SK-N-SH (cell line): ENCODE results near the gene ZFP42. TPM values are rescaled to one million over a fixed set of nuclear protein-coding genes. Genes with fewer than 3 reads are reported as not detected.

Source experiments
- CTCF ChIA-PET: fragments of 300-600, 350-600 bp; formaldehyde crosslinking; extraction: SDS; loops from one replicate; lab custom pipeline; 2021; lab: Yijun Ruan, JAX
- POLR2A ChIA-PET: fragments of 350-600 bp; sonication (Branson Sonifier 250); formaldehyde crosslinking; extraction: SDS; loops from one replicate; lab custom pipeline; 2020; ENCODE audit warnings: antibody characterized with exemption, inconsistent platforms; lab: Yijun Ruan, JAX
- DNase-seq: peaks from one replicate; pipeline ENCODE4 v3.0.0; 2012
- H2AFZ ChIP-seq: fragments of 200-600 bp; sonication (generic); 2 replicates; pipeline ENCODE4 v1.8.1; 2016; ENCODE audit warnings: antibody characterized with exemption, mild to moderate bottlenecking, low read depth
- H3F3A ChIP-seq: fragments of 200-600 bp; sonication (generic); replicated peaks from 2 replicates; pipeline ENCODE3; 2016; ENCODE audit warnings: antibody characterized with exemption, mild to moderate bottlenecking; ENCODE audit not compliant: insufficient read depth
- H3K27ac ChIP-seq, 2 experiments: fragments of 200-500 bp in 1 of 2; fragments of 200-600 bp in 1 of 2; sonication (Bioruptor generic) in 1 of 2; sonication (generic), shearing (Covaris generic) in 1 of 2; 2 replicates each; pipeline versions ENCODE4 v1.5.1 to v1.6.1; 2014 to 2016; ENCODE audit warnings: low read depth in 2 of 2, inconsistent platforms in 1 of 2, low read length in 1 of 2, mild to moderate bottlenecking in 1 of 2, mixed read lengths in 1 of 2
- H3K27me3 ChIP-seq: fragments of 200-600 bp; sonication (generic), shearing (Covaris generic); 2 replicates; pipeline ENCODE4 v1.6.1; 2016; ENCODE audit warnings: mixed run types; ENCODE audit not compliant: insufficient read depth
- H3K36me3 ChIP-seq, 2 experiments: fragments of 200-500 bp in 1 of 2; fragments of 200-600 bp in 1 of 2; sonication (Bioruptor generic) in 1 of 2; sonication (generic) in 1 of 2; replicated peaks in 1 of 2; 2 replicates each; pipeline versions ENCODE3 to v1.5.1; 2014 to 2016; ENCODE audit warnings: low read length in 1 of 2, mild to moderate bottlenecking in 1 of 2; ENCODE audit not compliant: insufficient read depth in 2 of 2, control insufficient read depth in 1 of 2
- H3K4me1 ChIP-seq, 2 experiments: fragments of 200-500 bp in 1 of 2; fragments of 200-600 bp in 1 of 2; sonication (Bioruptor generic) in 1 of 2; sonication (generic), shearing (Covaris generic) in 1 of 2; 2 replicates each; pipeline versions ENCODE4 v1.5.1 to v1.6.1; 2014 to 2016; ENCODE audit warnings: low read depth in 1 of 2, low read length in 1 of 2, mixed run types in 1 of 2; ENCODE audit not compliant: insufficient read depth in 2 of 2, control insufficient read depth in 1 of 2
- H3K4me2 ChIP-seq: fragments of 200-600 bp; sonication (generic), shearing (Covaris generic); 2 replicates; pipeline ENCODE4 v1.6.1; 2017; ENCODE audit warnings: mixed run types
- H3K4me3 ChIP-seq, 2 experiments: fragments of 200-500 bp in 1 of 2; fragments of 200-600 bp in 1 of 2; sonication (Bioruptor generic) in 1 of 2; sonication (generic), shearing (Covaris generic) in 1 of 2; 2 replicates each; pipeline versions ENCODE4 v1.5.1 to v1.8.1; 2014 to 2016; ENCODE audit warnings: low read depth in 2 of 2, inconsistent platforms in 1 of 2, low read length in 1 of 2, mild to moderate bottlenecking in 1 of 2, mixed read lengths in 1 of 2, moderate library complexity in 1 of 2
- H3K79me2 ChIP-seq: fragments of 200-600 bp; sonication (generic); 2 replicates; pipeline ENCODE4 v1.8.1; 2017; ENCODE audit warnings: mild to moderate bottlenecking; ENCODE audit not compliant: insufficient read depth
- H3K9ac ChIP-seq: fragments of 200-600 bp; sonication (generic); 2 replicates; pipeline ENCODE4 v1.6.1; 2017; ENCODE audit warnings: mixed run types
- H3K9me2 ChIP-seq: fragments of 200-600 bp; sonication (generic); 2 replicates; pipeline ENCODE4 v1.6.1; 2017; ENCODE audit warnings: mixed run types
- H3K9me3 ChIP-seq: fragments of 200-600 bp; sonication (generic); 2 replicates; pipeline ENCODE4 v1.6.1; 2017; ENCODE audit warnings: mixed run types, mild to moderate bottlenecking, moderate library complexity
- H4K20me1 ChIP-seq: fragments of 200-600 bp; sonication (generic); 2 replicates; pipeline ENCODE4 v1.6.1; 2017; ENCODE audit warnings: mild to moderate bottlenecking, mixed run types; ENCODE audit not compliant: insufficient read depth
- CHD2 ChIP-seq: fragments of 150-350 bp; IDR thresholded peaks from 2 replicates; pipeline ENCODE4 v1.6.1; 2018; ENCODE audit warnings: low read length; ENCODE audit not compliant: partially characterized antibody
- ELF1 ChIP-seq: IDR thresholded peaks from 2 replicates; pipeline ENCODE4 v1.4.0; 2012
- EP300 ChIP-seq, 2 experiments: IDR thresholded peaks; 2 replicates each; pipeline versions ENCODE4 v1.4.0 to v1.6.1; 2012; ENCODE audit warnings: borderline replicate concordance in 1 of 2, low read depth in 1 of 2, low read length in 1 of 2
- FOSL2 ChIP-seq: IDR thresholded peaks from 2 replicates; pipeline ENCODE4 v1.4.0; 2012; ENCODE audit warnings: low read depth, mild to moderate bottlenecking, moderate library complexity, borderline replicate concordance
- GABPA ChIP-seq: IDR thresholded peaks from 2 replicates; pipeline ENCODE4 v1.4.0; 2012; ENCODE audit warnings: low read depth, mild to moderate bottlenecking
- GATA2 ChIP-seq: sonication (generic); formaldehyde crosslinking; IDR thresholded peaks from 2 replicates; pipeline ENCODE4 v1.5.0; 2020; ENCODE audit warnings: mild to moderate bottlenecking, missing genetic modification reagents
- JUND ChIP-seq: IDR thresholded peaks from 2 replicates; pipeline ENCODE4 v1.4.0; 2012
- MEF2A ChIP-seq: IDR thresholded peaks from 2 replicates; pipeline ENCODE4 v1.4.0; 2012; ENCODE audit warnings: low read depth, borderline replicate concordance
- NFIC ChIP-seq: IDR thresholded peaks from 2 replicates; pipeline ENCODE4 v1.4.0; 2012; ENCODE audit warnings: borderline replicate concordance
- POLR2AphosphoS5 ChIP-seq: IDR thresholded peaks from 2 replicates; pipeline ENCODE4 v1.6.1; 2012; ENCODE audit warnings: low read depth, low read length
- RAD21 ChIP-seq: IDR thresholded peaks from 2 replicates; pipeline ENCODE4 v1.6.1; 2012; ENCODE audit warnings: mild to moderate bottlenecking, low read length
- RCOR1 ChIP-seq: fragments of 150-350 bp; IDR thresholded peaks from 2 replicates; pipeline ENCODE4 v1.6.1; 2017; ENCODE audit warnings: antibody characterized with exemption, low read length
- RFX5 ChIP-seq: IDR thresholded peaks from 2 replicates; pipeline ENCODE4 v1.6.1; 2012; ENCODE audit warnings: mild to moderate bottlenecking, improper control_type of control experiment, low read length
- SMC3 ChIP-seq: IDR thresholded peaks from 2 replicates; pipeline ENCODE4 v1.6.1; 2012; ENCODE audit warnings: low read depth, low read length, improper control_type of control experiment
- TAF1 ChIP-seq: IDR thresholded peaks from 2 replicates; pipeline ENCODE4 v1.6.1; 2012; ENCODE audit warnings: low read depth, mild to moderate bottlenecking, low read length, moderate library complexity, borderline replicate concordance
- WGBS: methylation state at CpG from one replicate; pipeline ENCODE4 v1.1.6; 2017; ENCODE audit warnings: low lambda C conversion rate; 5-methylcytosine and 5-hydroxymethylcytosine counted together
- polyA plus RNA-seq, 3 experiments: library from polyadenylated mRNA; depleted of rRNA; stranded (reverse); fragments of >200 nt; gene quantifications; 2 replicates each; pipeline ENCODE4 v1.2.3, GENCODE V29; 2012
- TF ChIP-seq, protein P1 (sequence below): fragments of 200-600 bp; sonication (generic); IDR thresholded peaks from 2 replicates; pipeline ENCODE4 v1.6.1; 2017; ENCODE audit warnings: antibody characterized with exemption, mild to moderate bottlenecking, moderate library complexity
- TF ChIP-seq, protein P2 (sequence below): IDR thresholded peaks from 2 replicates; pipeline ENCODE4 v1.6.1; 2012; ENCODE audit warnings: mild to moderate bottlenecking, low read depth, low read length, moderate library complexity

Gene ZFP42
- polyA plus RNA-seq, 1 of the 3 experiments (the other 2 are of a cell fraction) = not detected

DNA sequence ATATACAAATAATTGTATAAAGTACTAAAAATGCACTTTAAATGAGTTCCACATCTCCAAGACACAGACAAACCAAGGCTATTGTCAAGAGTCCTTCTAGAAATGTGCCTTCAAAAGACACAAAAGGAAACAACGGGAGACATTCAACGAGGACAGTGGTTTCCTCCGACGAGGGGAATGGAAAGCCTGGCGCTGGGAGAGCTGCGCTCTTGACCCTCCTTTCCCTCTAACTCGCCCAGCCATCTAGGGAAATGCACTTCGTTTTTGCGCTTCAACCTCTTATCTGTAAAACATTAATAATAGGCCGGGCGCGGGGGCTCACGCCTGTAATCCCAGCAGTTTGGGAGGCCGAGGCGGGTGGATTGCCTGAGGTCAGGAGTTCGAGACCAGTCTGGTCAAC lies 37.0 kb downstream of the ZFP42 start:
- H3K27ac ChIP-seq = no peak overlapping the region
- H3K9me2 ChIP-seq = no peaks in the 10 kb centered on the region
- H3K79me2 ChIP-seq = no peaks in the 10 kb centered on the region
- no peaks in the 10 kb centered on the region for H3K9me3 ChIP-seq
- H2AFZ ChIP-seq = no peak overlapping the region
- ChIA-PET POLR2A (no interaction called here), CTCF (no interaction called here)
- DNase-seq = no peak
- no peaks in the 10 kb centered on the region for H3F3A ChIP-seq
- TF ChIP-seq GATA2 (no peak), EP300 (IDR thresholded peaks at IDR 0.05; ENCODE audit: borderline replicate concordance in 1 of 2, low read depth in 1 of 2, low read length in 1 of 2) (no peak), RCOR1 (no peak), ELF1 (no peak)
- TF ChIP-seq, protein P1, sequence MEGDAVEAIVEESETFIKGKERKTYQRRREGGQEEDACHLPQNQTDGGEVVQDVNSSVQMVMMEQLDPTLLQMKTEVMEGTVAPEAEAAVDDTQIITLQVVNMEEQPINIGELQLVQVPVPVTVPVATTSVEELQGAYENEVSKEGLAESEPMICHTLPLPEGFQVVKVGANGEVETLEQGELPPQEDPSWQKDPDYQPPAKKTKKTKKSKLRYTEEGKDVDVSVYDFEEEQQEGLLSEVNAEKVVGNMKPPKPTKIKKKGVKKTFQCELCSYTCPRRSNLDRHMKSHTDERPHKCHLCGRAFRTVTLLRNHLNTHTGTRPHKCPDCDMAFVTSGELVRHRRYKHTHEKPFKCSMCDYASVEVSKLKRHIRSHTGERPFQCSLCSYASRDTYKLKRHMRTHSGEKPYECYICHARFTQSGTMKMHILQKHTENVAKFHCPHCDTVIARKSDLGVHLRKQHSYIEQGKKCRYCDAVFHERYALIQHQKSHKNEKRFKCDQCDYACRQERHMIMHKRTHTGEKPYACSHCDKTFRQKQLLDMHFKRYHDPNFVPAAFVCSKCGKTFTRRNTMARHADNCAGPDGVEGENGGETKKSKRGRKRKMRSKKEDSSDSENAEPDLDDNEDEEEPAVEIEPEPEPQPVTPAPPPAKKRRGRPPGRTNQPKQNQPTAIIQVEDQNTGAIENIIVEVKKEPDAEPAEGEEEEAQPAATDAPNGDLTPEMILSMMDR = no peak
- no peaks in the 10 kb centered on the region for H3K36me3 ChIP-seq
- no peak overlapping the region for H3K9ac ChIP-seq
- no peaks in the 10 kb centered on the region; the same call in 1 of the 2 replicates for H3K27me3 ChIP-seq
- H3K4me2 ChIP-seq = no peak overlapping the region
- H3K4me3 ChIP-seq = no peak overlapping the region
- 47% methylated on average over 16 of the region's 16 CpGs for WGBS
- H4K20me1 ChIP-seq = no peaks in the 10 kb centered on the region
- H3K4me1 ChIP-seq = no peaks in the 10 kb centered on the region

DNA sequence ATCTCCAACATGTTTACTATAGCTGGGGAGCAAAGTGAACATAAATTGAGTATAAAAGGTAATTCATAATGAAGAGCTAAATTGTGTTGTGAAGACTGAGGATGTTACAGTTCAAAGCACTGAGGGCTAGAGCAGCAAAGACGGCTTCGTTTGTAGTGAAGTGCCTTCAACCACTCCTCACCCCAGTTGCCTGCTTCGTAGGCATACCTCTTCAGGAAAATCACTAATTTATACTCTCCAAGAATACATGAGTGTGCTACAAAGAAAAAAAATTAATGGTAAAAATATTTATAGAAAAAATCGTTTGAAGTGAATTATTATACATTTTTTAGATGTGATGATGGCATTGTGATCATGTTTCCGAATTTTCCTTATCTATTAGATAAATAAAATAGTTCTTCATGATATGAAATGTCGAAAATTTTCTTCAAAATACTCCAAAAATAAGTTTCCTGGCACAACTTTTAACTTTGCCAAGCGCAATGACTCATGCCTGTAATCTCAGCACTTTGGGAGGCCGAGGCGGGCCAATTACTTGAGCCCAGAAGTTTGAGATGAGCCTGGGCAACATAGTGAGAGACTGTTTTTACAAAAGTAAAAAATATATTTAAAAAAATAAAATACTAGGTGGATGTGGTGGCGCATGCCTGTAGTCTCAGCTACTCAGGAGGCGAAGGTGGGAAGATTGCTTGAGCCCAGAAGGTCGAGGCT lies 41.6 kb downstream of the ZFP42 start:
- Histone ChIP-seq H3K9ac (no peak overlapping the region), H3K9me3 (no peaks in the 10 kb centered on the region), H3K4me3 (no peak overlapping the region), H3K79me2 (no peaks in the 10 kb centered on the region), H3K27ac (no peak overlapping the region), H4K20me1 (no peaks in the 10 kb centered on the region), H3K4me1 (no peaks in the 10 kb centered on the region), H3K9me2 (no peaks in the 10 kb centered on the region), H3K4me2 (no peak overlapping the region), H3F3A (no peaks in the 10 kb centered on the region), H3K27me3 (no peaks in the 10 kb centered on the region; the same call in 1 of the 2 replicates), H2AFZ (no peak overlapping the region), H3K36me3 (no peaks in the 10 kb centered on the region)
- no peak for TF ChIP-seq RAD21
- no peak for TF ChIP-seq CHD2
- no peak for TF ChIP-seq RFX5
- no peak for TF ChIP-seq EP300 (IDR thresholded peaks at IDR 0.05; ENCODE audit: borderline replicate concordance in 1 of 2, low read depth in 1 of 2, low read length in 1 of 2)
- no peak for TF ChIP-seq GABPA
- no peak for TF ChIP-seq NFIC
- no peak for TF ChIP-seq POLR2AphosphoS5
- TF ChIP-seq JUND = no peak
- no peak for TF ChIP-seq TAF1
- TF ChIP-seq SMC3 = no peak
- TF ChIP-seq, protein P2, sequence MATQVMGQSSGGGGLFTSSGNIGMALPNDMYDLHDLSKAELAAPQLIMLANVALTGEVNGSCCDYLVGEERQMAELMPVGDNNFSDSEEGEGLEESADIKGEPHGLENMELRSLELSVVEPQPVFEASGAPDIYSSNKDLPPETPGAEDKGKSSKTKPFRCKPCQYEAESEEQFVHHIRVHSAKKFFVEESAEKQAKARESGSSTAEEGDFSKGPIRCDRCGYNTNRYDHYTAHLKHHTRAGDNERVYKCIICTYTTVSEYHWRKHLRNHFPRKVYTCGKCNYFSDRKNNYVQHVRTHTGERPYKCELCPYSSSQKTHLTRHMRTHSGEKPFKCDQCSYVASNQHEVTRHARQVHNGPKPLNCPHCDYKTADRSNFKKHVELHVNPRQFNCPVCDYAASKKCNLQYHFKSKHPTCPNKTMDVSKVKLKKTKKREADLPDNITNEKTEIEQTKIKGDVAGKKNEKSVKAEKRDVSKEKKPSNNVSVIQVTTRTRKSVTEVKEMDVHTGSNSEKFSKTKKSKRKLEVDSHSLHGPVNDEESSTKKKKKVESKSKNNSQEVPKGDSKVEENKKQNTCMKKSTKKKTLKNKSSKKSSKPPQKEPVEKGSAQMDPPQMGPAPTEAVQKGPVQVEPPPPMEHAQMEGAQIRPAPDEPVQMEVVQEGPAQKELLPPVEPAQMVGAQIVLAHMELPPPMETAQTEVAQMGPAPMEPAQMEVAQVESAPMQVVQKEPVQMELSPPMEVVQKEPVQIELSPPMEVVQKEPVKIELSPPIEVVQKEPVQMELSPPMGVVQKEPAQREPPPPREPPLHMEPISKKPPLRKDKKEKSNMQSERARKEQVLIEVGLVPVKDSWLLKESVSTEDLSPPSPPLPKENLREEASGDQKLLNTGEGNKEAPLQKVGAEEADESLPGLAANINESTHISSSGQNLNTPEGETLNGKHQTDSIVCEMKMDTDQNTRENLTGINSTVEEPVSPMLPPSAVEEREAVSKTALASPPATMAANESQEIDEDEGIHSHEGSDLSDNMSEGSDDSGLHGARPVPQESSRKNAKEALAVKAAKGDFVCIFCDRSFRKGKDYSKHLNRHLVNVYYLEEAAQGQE = no peak
- no peak for TF ChIP-seq MEF2A
- TF ChIP-seq FOSL2 = no peak
- CTCF ChIA-PET = no interaction called here
- POLR2A ChIA-PET = no interaction called here
- WGBS = 25% methylated on average over 12 of the region's 12 CpGs
- DNase-seq = no peak
